Calu3 (cell line): ENCODE measurements around the gene RAD51B. TPM values are rescaled to one million over a fixed set of nuclear protein-coding genes. Genes with fewer than 3 reads are reported as not detected.

Source experiments
- BruUV-seq: library from RNA; stranded (reverse); fragments of 400-500 nt; replicated peaks from 2 replicates; lab custom pipeline; 2021; lab: Mats Ljungman, UMichigan
- CTCF ChIA-PET: fragments of 300-600 bp; sonication (Branson Sonifier 250); formaldehyde crosslinking; loops from one replicate; lab custom pipeline; 2022; ENCODE audit warnings: antibody characterized with exemption; lab: Charles Lee
- DNase-seq: peaks from one replicate; pipeline ENCODE4 v3.0.0; 2022
- H3K27ac Mint-ChIP-seq: one replicate; pipeline ENCODE4 v1.8.0; 2022; ENCODE audit warnings: mixed read lengths; ENCODE audit not compliant: unreplicated experiment
- H3K27me3 Mint-ChIP-seq: one replicate; pipeline ENCODE4 v1.8.0; 2022; ENCODE audit warnings: mixed read lengths; ENCODE audit not compliant: unreplicated experiment
- H3K36me3 Mint-ChIP-seq: one replicate; pipeline ENCODE4 v1.8.0; 2022; ENCODE audit warnings: mild to moderate bottlenecking, moderate library complexity, mixed read lengths; ENCODE audit not compliant: insufficient read depth, unreplicated experiment
- H3K4me1 Mint-ChIP-seq: one replicate; pipeline ENCODE4 v1.8.0; 2022; ENCODE audit warnings: mild to moderate bottlenecking, low read depth, mixed read lengths; ENCODE audit not compliant: unreplicated experiment
- H3K4me3 Mint-ChIP-seq: one replicate; pipeline ENCODE4 v1.8.0; 2022; ENCODE audit warnings: mild to moderate bottlenecking, low read depth, moderate library complexity, mixed read lengths; ENCODE audit not compliant: unreplicated experiment
- H3K9me3 Mint-ChIP-seq: one replicate; pipeline ENCODE4 v1.8.0; 2022; ENCODE audit warnings: low read depth, mixed read lengths; ENCODE audit not compliant: unreplicated experiment
- intact Hi-C: fragments of 100-400 bp; cut with micrococcal nuclease; formaldehyde crosslinking; loops from one replicate; pipeline ENCODE4 v1.10.0; 2022; ENCODE audit not compliant: unreplicated experiment
- total RNA-seq: library from RNA; stranded (reverse); gene quantifications from 2 replicates; pipeline ENCODE4 v1.2.3, GENCODE V29; 2022
- TF ChIP-seq, protein P1 (sequence below): fragments of 200-600 bp; IDR thresholded peaks from one replicate; pipeline ENCODE4 v1.8.0; 2022; ENCODE audit warnings: antibody characterized with exemption; ENCODE audit not compliant: unreplicated experiment

The RAD51B gene
- total RNA-seq, 1 experiment from 2014 or later = 24.7 TPM

DNA sequence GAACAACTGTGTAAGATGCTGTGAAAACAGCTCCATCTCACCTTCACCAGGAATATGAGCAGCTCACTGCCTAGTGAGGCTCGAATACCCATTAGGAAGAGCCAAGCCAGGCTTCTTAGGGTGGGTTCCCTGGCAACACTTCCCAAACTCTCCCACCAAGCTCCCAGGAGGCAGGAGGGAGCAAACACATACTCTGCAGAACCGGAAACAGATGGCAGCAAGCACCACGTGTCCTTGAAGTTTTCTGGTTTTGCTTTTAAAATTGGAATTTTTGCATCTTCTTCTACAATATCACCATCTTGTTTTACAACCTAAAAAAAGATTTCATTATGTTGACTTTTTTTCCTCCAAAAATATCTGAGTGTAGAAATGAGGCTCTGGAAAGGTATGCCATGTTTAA lies 786.6 kb downstream of the RAD51B start:
- intact Hi-C loops = no loop called here
- BruUV-seq = no TSS peak
- H3K4me1 Mint-ChIP-seq = peaks cover 6% of the 10 kb centered on the region
- no peaks in the 10 kb centered on the region for H3K36me3 Mint-ChIP-seq
- no peak overlapping the region for H3K4me3 Mint-ChIP-seq
- no peak overlapping the region for H3K27ac Mint-ChIP-seq
- no peak for DNase-seq
- CTCF ChIA-PET = no interaction called here
- peaks cover 6% of the 10 kb centered on the region for H3K9me3 Mint-ChIP-seq
- TF ChIP-seq, protein P1, sequence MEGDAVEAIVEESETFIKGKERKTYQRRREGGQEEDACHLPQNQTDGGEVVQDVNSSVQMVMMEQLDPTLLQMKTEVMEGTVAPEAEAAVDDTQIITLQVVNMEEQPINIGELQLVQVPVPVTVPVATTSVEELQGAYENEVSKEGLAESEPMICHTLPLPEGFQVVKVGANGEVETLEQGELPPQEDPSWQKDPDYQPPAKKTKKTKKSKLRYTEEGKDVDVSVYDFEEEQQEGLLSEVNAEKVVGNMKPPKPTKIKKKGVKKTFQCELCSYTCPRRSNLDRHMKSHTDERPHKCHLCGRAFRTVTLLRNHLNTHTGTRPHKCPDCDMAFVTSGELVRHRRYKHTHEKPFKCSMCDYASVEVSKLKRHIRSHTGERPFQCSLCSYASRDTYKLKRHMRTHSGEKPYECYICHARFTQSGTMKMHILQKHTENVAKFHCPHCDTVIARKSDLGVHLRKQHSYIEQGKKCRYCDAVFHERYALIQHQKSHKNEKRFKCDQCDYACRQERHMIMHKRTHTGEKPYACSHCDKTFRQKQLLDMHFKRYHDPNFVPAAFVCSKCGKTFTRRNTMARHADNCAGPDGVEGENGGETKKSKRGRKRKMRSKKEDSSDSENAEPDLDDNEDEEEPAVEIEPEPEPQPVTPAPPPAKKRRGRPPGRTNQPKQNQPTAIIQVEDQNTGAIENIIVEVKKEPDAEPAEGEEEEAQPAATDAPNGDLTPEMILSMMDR = no peak
- H3K27me3 Mint-ChIP-seq = no peaks in the 10 kb centered on the region

DNA sequence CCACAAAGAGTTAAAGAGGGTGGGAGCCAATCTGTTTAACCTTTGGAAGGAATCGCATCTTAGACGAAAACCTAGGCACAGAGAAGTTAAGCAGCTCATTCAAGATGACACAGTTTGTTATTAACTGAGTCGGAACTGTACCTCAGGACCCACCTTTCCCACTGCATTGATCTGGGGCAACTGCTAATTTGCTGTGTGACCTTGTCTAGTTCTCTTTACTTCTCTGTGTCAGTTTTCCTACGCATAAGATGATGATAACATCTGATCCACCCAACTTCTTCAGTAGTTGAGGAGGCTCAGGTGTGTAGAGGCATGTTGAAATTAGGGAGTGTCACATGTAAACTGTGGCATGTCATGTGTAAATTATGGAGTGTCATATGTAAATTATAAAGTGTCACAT lies 787.1 kb downstream of the RAD51B start:
- TF ChIP-seq, protein P1 = no peak
- no peaks in the 10 kb centered on the region for H3K27me3 Mint-ChIP-seq
- H3K27ac Mint-ChIP-seq = no peak overlapping the region
- CTCF ChIA-PET = no interaction called here
- H3K4me3 Mint-ChIP-seq = no peak overlapping the region
- no peaks in the 10 kb centered on the region for H3K36me3 Mint-ChIP-seq
- no peak for DNase-seq
- H3K9me3 Mint-ChIP-seq = peaks cover 5% of the 10 kb centered on the region
- H3K4me1 Mint-ChIP-seq = peaks cover 6% of the 10 kb centered on the region
- intact Hi-C loops = no loop called here
- no TSS peak for BruUV-seq

DNA sequence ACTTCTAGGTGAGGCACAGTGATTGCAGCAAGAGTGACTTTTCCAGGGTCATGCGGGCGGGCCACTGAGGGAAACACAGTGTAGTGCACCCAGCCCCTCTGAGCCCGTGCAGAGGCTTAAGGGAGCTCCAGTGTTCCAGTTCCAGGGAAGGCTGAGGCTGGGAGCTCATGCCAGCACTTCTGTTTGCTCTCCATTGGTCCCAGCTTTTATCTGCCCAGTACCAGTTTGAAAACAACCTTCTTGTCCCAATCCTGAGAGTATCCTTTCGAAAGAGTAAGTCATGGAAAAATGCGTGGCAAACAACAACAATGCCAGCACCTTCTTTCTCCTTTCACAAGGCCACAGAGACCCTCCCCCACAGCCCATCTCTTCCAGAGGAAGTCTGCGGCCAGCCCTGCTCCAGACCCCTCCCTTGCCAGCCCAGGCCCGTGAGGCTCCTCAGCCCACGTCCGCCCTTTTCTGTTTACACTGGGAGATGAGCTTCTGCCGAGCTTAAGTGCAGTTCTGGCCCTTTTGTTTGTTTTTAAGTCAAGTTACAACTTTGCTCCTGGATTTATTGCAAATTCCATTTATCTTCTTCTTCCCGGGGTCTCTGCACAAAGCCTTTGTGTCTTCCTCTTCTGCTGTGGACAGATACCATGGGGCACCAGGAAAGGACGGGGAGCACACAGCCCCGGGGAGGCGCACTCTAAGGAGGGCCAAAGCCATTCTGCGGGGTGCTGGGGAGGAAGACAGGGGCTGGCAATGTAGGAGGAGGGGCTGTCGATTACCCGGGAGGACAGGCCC lies 787.7 kb downstream of the RAD51B start:
- no TSS peak for BruUV-seq
- H3K9me3 Mint-ChIP-seq = no peaks in the 10 kb centered on the region
- intact Hi-C loops = no loop called here
- no peak overlapping the region for H3K27ac Mint-ChIP-seq
- no peaks in the 10 kb centered on the region for H3K27me3 Mint-ChIP-seq
- peaks cover 6% of the 10 kb centered on the region for H3K4me1 Mint-ChIP-seq
- TF ChIP-seq, protein P1 = no peak
- no peak for DNase-seq
- no peak overlapping the region for H3K4me3 Mint-ChIP-seq
- CTCF ChIA-PET = no interaction called here
- no peaks in the 10 kb centered on the region for H3K36me3 Mint-ChIP-seq

DNA sequence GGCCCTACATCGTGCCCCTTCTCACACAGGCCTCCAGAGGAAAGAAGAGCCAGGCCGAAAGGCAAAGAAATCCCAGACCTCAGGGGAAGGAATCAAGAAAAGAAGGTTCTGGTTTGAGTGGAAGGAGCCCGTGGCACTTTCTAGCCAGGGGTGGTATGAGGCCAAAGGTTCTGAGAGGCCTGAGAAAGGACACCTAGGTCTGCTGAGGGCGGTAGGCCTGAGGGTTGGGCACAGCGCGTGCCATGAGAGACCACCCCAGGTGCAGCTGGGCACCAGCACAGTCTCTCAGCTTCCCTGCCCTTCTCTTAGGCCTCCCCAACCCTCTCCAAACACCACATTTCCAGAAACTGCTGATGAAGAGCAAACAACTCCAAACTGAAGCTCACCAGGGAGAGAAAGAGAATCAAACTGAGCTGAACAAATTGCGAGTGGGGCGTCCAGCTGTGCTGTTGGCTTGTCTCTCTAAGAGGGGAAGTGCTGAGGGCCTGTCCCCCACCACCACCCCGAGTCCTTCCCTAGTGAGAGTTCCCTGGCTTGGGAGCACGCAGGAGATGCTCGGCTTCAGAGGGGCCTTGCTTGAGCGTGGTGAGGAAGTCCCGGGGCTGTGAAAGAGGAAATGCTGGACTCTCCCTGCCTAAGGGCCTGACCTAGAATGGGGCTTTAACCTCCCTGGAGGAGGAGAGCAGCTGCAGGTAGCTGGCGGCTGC lies 788.4 kb downstream of the RAD51B start:
- CTCF ChIA-PET = no interaction called here
- intact Hi-C loops = no loop called here
- no peak overlapping the region for H3K27ac Mint-ChIP-seq

More for the DNA sequence above, 788.4 kb downstream of the RAD51B start:
- Mint-ChIP-seq H3K9me3 (peaks cover 2% of the 10 kb centered on the region), H3K4me3 (no peak overlapping the region), H3K4me1 (peaks cover 6% of the 10 kb centered on the region), H3K36me3 (no peaks in the 10 kb centered on the region), H3K27me3 (no peaks in the 10 kb centered on the region)
- TF ChIP-seq, protein P1 = no peak
- no TSS peak for BruUV-seq
- no peak for DNase-seq
